K562 treated with DMSO at 1 percent for 4 hours (cell line): ENCODE measurements around the gene CISTR. TPM values are rescaled to one million over a fixed set of nuclear protein-coding genes. Genes with fewer than 3 reads are reported as not detected.

Experiments used
- total RNA-seq: library from RNA; unstranded; fragments of 300-600 nt; gene quantifications from 2 replicates; pipeline ENCODE4 v1.2.3, GENCODE V29; 2022; ENCODE audit not compliant: insufficient read depth

Gene CISTR
- total RNA-seq, result not detected in 2 replicates

GRCh38 chr12:53751336-53752191, at the start of gene CISTR:
TSS of gene CISTR (minus strand) at chr12:53751979.

GRCh38 chr12:53727310-53728041, 24.3 kb downstream of the CISTR start, which contains the start of gene CALCOCO1:
TSS of gene CALCOCO1 (minus strand) at chr12:53727452. CDS start at chr12:53725242, 2,210 bp downstream.

Other genes with a start within 250 kb of the CISTR start
- not detected in 2 replicates for gene NPFF, start 244.5 kb downstream of the CISTR start, total RNA-seq
- 7.9 and 9.6 TPM in 2 replicates for gene ATF7, start 125.6 kb downstream of the CISTR start, total RNA-seq
- gene ATP5MC2, start 75.9 kb downstream of the CISTR start, total RNA-seq, result 473 and 530 TPM in 2 replicates
- gene CALCOCO1, start 24.5 kb downstream of the CISTR start, total RNA-seq, result 20.7 and 34.5 TPM in 2 replicates
- gene HOXC13, start 186.9 kb upstream of the CISTR start, total RNA-seq, result 0.69 and 1.8 TPM in 2 replicates
- 0.74 and 1.2 TPM in 2 replicates for gene HOXC12, start 202.9 kb upstream of the CISTR start, total RNA-seq
- gene HOXC11, start 221.1 kb upstream of the CISTR start, total RNA-seq, result not detected in 2 replicates
- not detected in 2 replicates for gene HOTAIR, start 223.0 kb upstream of the CISTR start, total RNA-seq
- gene HOXC10, start 233.2 kb upstream of the CISTR start, total RNA-seq, result 1.8 TPM in 1 of 2 replicates, not detected in the other
- gene HOXC9, start 248.2 kb upstream of the CISTR start, total RNA-seq, result 16.9 and 19.0 TPM in 2 replicates